ENCODE data around the gene PMM2. TPM values are rescaled to one million over a fixed set of nuclear protein-coding genes. Genes with fewer than 3 reads are reported as not detected.

PMM2 gene
- total RNA-seq, 1 donor from 2014 or later = 11.5 TPM

DNA sequence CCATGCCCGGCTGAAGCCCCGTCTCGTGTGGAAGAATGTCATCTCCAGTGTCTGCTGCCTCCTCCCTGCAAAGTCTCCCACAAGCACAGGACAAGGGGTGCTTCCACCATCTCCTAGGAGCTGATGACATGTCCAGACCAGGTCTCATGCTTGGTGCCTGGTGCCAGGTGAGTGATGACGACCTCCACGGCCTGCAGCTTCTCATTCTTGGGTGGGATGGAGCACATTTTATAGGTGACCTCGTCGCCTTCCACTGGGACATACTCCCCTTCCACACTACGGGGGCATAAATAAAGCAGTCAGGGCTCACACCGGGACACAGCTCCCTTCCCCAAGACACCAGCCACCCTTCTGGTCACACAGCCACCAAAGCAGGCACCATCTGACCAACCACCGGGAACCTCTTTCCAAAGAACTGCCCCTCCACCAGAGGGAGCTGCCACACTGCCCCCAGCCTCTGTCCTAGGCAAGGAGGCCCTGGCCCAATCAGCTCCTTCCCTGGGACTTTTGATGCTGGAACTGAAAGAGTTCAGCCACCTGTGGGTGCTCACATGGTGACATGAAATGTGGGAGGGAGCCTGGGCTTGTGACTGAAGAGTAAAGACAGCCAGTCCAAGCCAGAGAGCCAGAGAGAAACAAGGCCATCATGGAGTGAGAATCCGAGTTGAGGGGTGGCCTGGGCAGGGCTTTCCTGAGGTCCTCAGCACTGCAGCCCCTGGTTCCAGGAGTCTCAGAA, 57.6 kb downstream of the PMM2 start:
- Histone ChIP-seq H3K4me3 (ENCODE audit: low read length in 3 of 3) (no peak overlapping the region), H3K27me3 (ENCODE audit: control insufficient read depth in 3 of 3, insufficient read depth in 3 of 3, low read length in 3 of 3) (no peaks in the 10 kb centered on the region), H3K9me3 (ENCODE audit: control insufficient read depth in 3 of 3, low read length in 3 of 3) (no peaks in the 10 kb centered on the region), H3K4me1 (ENCODE audit: control insufficient read depth in 3 of 3, insufficient read depth in 3 of 3, low read length in 3 of 3) (peaks cover 9 to 18% (median 12%) of the 10 kb centered on the region in 3 donors), H3K36me3 (ENCODE audit: control insufficient read depth in 3 of 3, insufficient read depth in 3 of 3, low read length in 3 of 3) (peaks cover 16 to 18% (median 18%) of the 10 kb centered on the region in 3 donors), H3K9ac (ENCODE audit: low read depth in 1 of 3, low read length in 3 of 3) (no peak overlapping the region), H3K27ac (ENCODE audit: low read depth, low read length) (no peak overlapping the region)

DNA sequence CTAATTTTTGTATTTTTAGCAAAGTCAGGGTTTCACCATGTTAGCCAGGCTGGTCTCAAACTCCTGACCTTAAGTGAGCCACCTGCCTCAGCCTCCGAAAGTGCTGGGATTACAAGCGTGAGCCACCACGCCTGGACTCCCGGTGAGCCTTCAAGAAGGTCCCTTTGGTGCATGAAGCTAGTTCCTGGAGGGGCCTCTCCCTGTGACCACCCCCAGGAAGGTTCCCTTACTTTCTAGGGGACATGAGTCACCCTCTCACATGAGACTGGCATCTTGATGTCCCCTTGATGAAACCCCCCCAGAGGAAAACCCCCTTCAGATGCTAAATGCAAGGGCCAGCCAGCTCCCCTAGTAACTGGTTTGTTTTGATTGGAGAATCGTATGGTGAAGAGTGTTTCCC, 58.3 kb downstream of the PMM2 start:
- Histone ChIP-seq H3K27me3 (ENCODE audit: control insufficient read depth in 3 of 3, insufficient read depth in 3 of 3, low read length in 3 of 3) (no peaks in the 10 kb centered on the region), H3K27ac (ENCODE audit: low read depth, low read length) (no peak overlapping the region), H3K9ac (ENCODE audit: low read depth in 1 of 3, low read length in 3 of 3) (no peak overlapping the region), H3K9me3 (ENCODE audit: control insufficient read depth in 3 of 3, low read length in 3 of 3) (no peaks in the 10 kb centered on the region), H3K4me3 (ENCODE audit: low read length in 3 of 3) (no peak overlapping the region), H3K36me3 (ENCODE audit: control insufficient read depth in 3 of 3, insufficient read depth in 3 of 3, low read length in 3 of 3) (peaks cover 13 to 17% (median 16%) of the 10 kb centered on the region in 3 donors), H3K4me1 (ENCODE audit: control insufficient read depth in 3 of 3, insufficient read depth in 3 of 3, low read length in 3 of 3) (peaks cover 10 to 16% (median 11%) of the 10 kb centered on the region in 3 donors)

DNA sequence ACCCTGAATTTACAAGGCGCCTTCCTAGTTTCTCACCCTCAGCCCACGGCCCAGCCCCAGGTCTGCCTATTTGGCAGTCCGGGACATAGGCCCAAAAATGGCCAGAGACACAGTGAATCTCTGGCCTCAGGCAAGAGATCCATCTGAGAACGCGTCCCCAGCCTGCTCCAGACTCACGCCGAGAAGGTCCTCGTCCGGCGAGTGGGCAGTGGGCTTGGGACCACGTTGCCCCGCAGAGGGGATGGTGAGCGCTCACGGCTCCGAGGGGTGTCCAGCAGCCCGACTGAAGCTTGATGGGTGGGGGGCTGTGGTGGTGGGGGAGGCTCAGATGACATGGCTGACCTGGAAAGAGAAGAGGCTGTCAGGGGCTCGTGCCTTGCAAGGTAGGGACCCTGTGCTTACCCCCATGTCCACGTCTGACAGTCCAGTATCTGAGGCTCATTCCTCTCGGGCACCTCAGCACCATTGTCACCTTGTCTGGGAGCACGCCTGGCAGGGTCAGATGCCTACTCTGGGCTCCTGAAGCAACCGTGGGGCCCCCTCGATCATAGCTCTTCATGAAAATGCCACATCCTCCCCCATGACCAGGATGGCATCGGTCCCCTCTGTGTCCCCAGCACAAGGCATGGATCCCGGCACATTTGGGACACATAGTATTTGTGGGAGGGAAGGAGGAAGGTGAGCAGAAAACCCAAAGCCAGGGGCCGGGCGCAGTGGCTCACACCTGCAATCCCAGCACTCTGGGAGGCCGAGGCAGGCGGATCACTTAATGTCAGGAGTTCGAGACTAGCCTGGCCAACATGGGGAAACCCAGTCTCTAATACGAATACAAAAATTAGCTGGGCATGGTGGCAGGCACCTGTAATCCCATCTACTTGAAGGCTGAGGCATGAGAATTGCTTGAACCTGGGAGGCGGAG, 61.6 kb downstream of the PMM2 start:
- H3K4me1 ChIP-seq (ENCODE audit: control insufficient read depth in 3 of 3, insufficient read depth in 3 of 3, low read length in 3 of 3) = peaks cover 21 to 37% (median 22%) of the 10 kb centered on the region in 3 donors
- no peaks in the 10 kb centered on the region for H3K9me3 ChIP-seq (ENCODE audit: control insufficient read depth in 3 of 3, low read length in 3 of 3)
- H3K36me3 ChIP-seq (ENCODE audit: control insufficient read depth in 3 of 3, insufficient read depth in 3 of 3, low read length in 3 of 3) = peaks cover 13 to 19% (median 14%) of the 10 kb centered on the region in 3 donors

DNA sequence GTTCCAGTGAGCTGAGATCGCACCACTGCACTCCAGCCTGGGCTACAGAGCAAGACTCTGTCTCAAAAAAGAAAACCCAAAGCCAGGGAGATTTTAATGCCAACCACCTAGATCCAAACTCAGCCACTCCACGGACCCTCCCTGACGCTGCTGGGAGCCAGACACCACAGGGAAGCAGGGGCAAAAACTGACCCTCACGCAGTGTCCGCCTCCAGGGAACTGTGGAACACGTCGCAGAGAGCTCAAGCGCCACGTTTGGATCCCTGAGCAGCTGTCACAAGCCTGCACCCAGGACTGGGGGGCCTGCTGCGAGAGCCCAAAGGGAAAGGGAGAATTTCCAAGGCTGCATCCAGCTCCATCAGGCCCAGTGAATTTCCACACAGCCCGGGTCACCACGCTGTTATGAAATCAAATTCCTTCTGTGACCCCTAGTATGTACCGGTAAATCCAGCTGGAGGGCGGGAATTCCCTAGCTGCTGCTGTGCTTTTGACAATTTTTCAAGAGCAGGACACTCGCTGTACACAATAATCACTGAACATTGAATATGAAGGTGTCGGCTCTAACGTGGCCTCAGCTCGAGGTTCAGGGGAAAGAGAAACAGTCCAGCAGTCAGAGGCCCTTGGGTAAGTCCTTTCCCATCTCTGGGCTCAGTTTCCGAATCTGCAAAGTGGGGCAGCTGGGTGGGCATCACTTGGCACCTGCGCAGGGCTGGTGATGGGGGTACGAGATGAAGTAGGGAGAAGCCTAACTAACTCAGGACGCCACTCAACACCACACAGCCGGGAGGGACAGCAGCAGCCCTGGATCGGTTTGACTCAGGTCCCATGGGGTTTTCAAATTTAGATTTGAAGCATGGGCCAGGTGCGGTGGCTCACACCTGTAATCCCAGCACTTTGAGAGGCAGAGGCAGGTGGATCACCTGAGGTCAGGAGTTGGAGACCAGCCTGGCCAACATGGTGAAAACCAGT, 62.6 kb downstream of the PMM2 start:
- Histone ChIP-seq H3K4me3 (ENCODE audit: low read length in 3 of 3) (no peak overlapping the region), H3K27ac (ENCODE audit: low read depth, low read length) (peak overlapping the region; percentile 33), H3K4me1 (ENCODE audit: control insufficient read depth in 3 of 3, insufficient read depth in 3 of 3, low read length in 3 of 3) (peaks cover 30 to 47% (median 32%) of the 10 kb centered on the region in 3 donors), H3K27me3 (ENCODE audit: control insufficient read depth in 3 of 3, insufficient read depth in 3 of 3, low read length in 3 of 3) (peaks cover 0 to 16% (median 12%) of the 10 kb centered on the region in 3 donors), H3K9ac (ENCODE audit: low read depth in 1 of 3, low read length in 3 of 3) (no peak overlapping the region), H3K36me3 (ENCODE audit: control insufficient read depth in 3 of 3, insufficient read depth in 3 of 3, low read length in 3 of 3) (peaks cover 9 to 14% (median 11%) of the 10 kb centered on the region in 3 donors), H3K9me3 (ENCODE audit: control insufficient read depth in 3 of 3, low read length in 3 of 3) (no peaks in the 10 kb centered on the region)

More for the DNA sequence above, 61.6 kb downstream of the PMM2 start:
- Histone ChIP-seq H3K4me3 (ENCODE audit: low read length in 3 of 3) (no peak overlapping the region), H3K27me3 (ENCODE audit: control insufficient read depth in 3 of 3, insufficient read depth in 3 of 3, low read length in 3 of 3) (peaks cover 0 to 6% (median 5%) of the 10 kb centered on the region in 3 donors), H3K27ac (ENCODE audit: low read depth, low read length) (no peak overlapping the region), H3K9ac (ENCODE audit: low read depth in 1 of 3, low read length in 3 of 3) (no peak overlapping the region)

DNA sequence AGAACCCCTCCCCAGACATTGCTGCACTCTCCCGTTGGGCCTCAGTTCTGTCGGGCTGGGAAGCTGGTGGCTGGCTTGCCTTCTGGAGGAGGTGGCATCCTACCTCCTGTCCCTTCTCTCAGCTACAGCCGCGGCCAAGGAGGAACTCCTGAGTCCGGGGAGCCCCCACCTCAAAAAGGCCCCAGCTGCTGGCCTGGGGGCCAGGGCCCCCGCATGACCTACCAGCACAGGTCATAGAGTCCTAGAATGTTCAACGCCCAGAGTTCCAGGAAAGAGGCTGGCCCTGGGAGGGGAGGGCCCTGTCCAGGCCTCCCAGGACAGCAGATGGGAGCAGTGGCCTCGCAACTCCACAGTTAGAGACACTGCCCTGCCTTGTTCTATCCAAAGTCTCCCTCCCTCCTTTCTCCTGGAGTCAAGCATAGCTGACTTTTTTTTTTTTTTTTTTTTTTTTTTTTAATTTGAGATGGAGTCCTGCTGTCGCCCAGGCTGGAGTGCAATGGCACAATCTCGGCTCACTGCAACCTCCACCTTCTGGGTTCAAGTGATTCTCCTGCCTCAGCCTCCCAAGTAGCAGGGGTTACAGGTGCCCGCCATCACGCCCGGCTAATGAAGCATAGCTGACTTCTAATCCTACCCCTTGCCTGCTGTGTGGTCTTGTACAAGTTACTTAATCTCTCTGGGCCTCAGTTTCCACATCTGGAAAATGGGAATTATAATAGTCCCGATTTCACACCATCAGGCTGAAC, 64.1 kb downstream of the PMM2 start:
- peaks cover 41 to 56% (median 41%) of the 10 kb centered on the region in 3 donors for H3K4me1 ChIP-seq (ENCODE audit: control insufficient read depth in 3 of 3, insufficient read depth in 3 of 3, low read length in 3 of 3)
- H3K36me3 ChIP-seq (ENCODE audit: control insufficient read depth in 3 of 3, insufficient read depth in 3 of 3, low read length in 3 of 3) = peaks cover 0 to 11% (median 4%) of the 10 kb centered on the region in 3 donors
- H3K4me3 ChIP-seq (ENCODE audit: low read length in 3 of 3) = no peak overlapping the region
- no peaks in the 10 kb centered on the region for H3K9me3 ChIP-seq (ENCODE audit: control insufficient read depth in 3 of 3, low read length in 3 of 3)
- H3K9ac ChIP-seq (ENCODE audit: low read depth in 1 of 3, low read length in 3 of 3) = no peak overlapping the region
- H3K27ac ChIP-seq (ENCODE audit: low read depth, low read length) = peak overlapping the region; percentile 19
- H3K27me3 ChIP-seq (ENCODE audit: control insufficient read depth in 3 of 3, insufficient read depth in 3 of 3, low read length in 3 of 3) = peaks cover under 1 to 28% (median 26%) of the 10 kb centered on the region in 3 donors

DNA sequence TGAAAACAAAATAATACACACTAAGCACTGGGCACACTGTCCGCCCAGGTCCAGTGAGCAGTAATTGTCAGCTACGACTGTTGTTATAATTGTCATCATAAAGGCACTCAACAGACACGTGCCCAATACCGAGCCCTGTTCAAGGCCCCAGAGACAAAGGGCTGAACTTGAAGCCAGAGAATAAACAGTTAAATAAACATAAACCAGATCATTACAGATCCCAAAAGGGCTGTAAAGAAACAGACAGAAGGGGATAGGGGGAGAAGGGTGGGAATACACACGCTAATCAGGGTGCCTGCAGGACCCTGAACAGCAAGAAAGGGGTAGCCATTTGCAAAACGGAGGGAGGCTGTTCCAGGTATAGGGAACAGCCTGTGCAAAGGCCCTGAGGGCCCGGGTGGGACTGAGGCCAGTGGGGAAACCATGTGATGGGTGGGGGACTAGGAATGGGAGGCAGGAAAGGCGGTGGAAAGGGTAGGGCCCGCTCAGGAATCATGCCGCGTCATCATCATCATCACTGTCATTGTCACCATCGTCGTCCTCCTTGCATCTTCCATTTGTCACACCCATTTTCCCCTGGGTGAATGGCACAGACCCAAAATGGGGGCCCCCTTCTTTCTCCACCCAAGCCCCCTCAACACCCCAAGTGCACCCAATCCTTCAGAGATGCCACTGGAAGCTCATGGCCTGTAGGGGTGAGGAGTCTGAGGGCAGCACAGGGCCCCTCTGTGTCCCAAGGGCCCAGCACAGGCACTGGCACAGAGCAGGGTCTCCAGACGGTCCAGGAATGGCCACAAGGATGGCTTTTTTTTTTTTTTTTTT, 64.9 kb downstream of the PMM2 start:
- Histone ChIP-seq H3K9me3 (ENCODE audit: control insufficient read depth in 3 of 3, low read length in 3 of 3) (no peaks in the 10 kb centered on the region), H3K4me3 (ENCODE audit: low read length in 3 of 3) (no peak overlapping the region), H3K36me3 (ENCODE audit: control insufficient read depth in 3 of 3, insufficient read depth in 3 of 3, low read length in 3 of 3) (peaks cover 0 to 9% (median 4%) of the 10 kb centered on the region in 3 donors), H3K27me3 (ENCODE audit: control insufficient read depth in 3 of 3, insufficient read depth in 3 of 3, low read length in 3 of 3) (peaks cover 7 to 35% (median 34%) of the 10 kb centered on the region in 3 donors), H3K9ac (ENCODE audit: low read depth in 1 of 3, low read length in 3 of 3) (peak overlapping the region in 1 of 3 donors; percentile 25), H3K4me1 (ENCODE audit: control insufficient read depth in 3 of 3, insufficient read depth in 3 of 3, low read length in 3 of 3) (peaks cover 47 to 57% (median 48%) of the 10 kb centered on the region in 3 donors), H3K27ac (ENCODE audit: low read depth, low read length) (no peak overlapping the region)

DNA sequence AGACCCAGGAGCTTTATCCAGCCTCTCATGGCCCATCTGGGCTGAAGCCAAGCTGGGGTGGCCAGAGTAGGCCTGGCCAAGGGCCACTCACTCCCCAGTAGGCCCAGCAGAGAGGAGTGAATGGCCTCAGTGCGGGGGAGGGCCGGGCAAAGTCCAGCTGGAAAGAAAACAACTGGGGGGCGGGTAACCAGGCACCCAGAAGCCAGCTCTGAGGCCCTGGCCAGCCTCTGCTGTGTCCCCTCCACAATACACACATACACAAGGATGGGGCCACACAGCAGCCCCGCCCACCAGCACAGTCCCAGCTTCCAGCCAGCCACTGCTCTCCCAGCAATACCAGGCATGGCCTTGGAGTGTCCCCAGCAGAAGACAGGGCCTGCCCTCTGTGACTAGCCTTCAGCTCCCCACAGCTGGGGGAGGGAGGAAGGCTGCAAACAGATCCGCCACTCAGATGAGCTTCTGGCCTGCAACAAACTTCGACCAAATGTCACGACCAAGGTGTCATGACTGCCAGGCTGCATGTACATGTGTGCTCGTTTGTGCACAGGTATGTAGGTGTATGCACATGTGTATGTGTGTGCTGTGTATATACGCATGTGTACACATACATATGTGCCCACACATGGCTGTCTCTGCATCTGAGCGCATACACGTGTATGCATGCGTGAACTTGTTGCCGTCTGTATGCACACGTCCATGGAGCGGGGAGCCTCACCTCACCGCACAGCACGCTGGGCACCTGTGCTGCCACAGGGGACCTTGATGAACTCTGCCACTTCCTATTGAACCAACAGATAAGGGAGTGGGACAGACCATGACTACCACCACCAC, 66.2 kb downstream of the PMM2 start:
- Histone ChIP-seq H3K27ac (ENCODE audit: low read depth, low read length) (no peak overlapping the region), H3K4me3 (ENCODE audit: low read length in 3 of 3) (peak overlapping the region in 2 of 3 donors; percentile 27 to 41), H3K36me3 (ENCODE audit: control insufficient read depth in 3 of 3, insufficient read depth in 3 of 3, low read length in 3 of 3) (peaks cover 0 to 5% (median 0%) of the 10 kb centered on the region in 3 donors), H3K9ac (ENCODE audit: low read depth in 1 of 3, low read length in 3 of 3) (no peak overlapping the region), H3K9me3 (ENCODE audit: control insufficient read depth in 3 of 3, low read length in 3 of 3) (no peaks in the 10 kb centered on the region), H3K27me3 (ENCODE audit: control insufficient read depth in 3 of 3, insufficient read depth in 3 of 3, low read length in 3 of 3) (peaks cover 13 to 44% (median 38%) of the 10 kb centered on the region in 3 donors), H3K4me1 (ENCODE audit: control insufficient read depth in 3 of 3, insufficient read depth in 3 of 3, low read length in 3 of 3) (peaks cover 53 to 57% (median 54%) of the 10 kb centered on the region in 3 donors)

Measured in skeletal muscle tissue (tissue), 4 donors.